T-helper 2 cell (primary cell): ENCODE results near the gene GLB1L.

Experiments used
- DNase-seq, 5 experiments: peaks; one replicate each; pipeline versions ENCODE4 v3.0.0 to v3.0.0-alpha.2; 2012 to 2022

The GLB1L gene

DNA sequence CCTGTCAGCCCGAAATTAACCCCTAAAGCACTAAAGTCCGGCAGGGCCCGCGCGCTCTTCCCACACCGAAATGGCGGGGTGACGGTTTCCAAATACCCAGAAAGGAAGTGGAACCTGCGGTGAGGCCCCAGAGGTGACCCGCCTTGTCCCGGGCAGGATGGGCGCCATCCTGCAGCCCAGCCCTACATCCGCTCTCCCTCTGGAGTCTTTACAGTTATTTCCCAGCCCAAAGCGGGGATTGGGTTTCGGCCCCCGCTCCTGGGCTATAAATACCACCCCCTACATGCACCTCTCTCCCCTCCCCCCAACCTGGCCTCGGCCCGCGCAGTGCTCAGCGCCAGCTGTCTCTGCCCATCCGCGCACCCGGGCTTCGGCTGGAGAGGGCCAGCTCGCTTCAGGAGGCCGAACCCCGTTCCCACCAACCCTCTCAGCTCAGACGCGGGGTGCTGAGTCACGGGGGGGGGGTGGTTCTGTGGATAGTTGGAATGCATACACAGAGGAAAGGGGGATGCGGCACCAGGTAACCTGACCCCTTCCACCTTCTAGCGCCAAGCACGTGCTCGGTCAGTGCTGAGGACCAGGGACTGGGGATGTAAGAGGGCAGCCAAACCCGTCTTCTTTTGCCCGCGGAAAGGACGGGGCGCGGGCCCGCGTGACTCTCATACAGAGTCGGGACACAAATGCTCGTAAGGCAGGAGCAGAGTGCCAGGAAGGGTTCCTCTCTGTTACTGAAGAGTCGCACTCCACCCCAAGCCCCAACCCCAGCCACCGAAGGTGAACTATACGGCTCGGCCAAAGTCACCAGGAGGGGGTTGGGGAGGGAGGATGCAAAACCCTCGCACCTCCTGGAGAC lies 7.9 kb upstream of the GLB1L start, which contains the start of gene TUBA4B:
Gene TUBA4B, plus strand, starts transcription at position 344 of the 853 bp plus-strand sequence. Its CDS starts 165 bp downstream, at position 509.
- peak in 3 of 5 experiments; percentile 26 to 83 (median 49) for DNase-seq

DNA sequence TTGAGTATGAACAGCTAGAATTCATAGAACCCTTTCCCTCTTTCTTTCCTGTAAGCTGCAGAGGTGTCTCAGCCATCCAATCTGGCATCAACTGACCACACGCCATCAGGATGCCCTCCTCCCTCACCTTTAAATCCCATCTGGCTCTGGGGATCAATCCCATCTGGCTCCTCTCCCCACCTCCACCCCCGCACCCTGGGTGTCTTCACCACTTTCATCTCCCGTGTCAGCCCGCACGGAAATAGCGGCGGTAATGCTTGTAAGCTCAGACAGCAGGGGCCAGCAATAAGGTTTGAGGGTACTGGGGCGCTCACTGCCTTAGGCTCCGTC lies 7.3 kb upstream of the GLB1L start:
- no peak for DNase-seq

DNA sequence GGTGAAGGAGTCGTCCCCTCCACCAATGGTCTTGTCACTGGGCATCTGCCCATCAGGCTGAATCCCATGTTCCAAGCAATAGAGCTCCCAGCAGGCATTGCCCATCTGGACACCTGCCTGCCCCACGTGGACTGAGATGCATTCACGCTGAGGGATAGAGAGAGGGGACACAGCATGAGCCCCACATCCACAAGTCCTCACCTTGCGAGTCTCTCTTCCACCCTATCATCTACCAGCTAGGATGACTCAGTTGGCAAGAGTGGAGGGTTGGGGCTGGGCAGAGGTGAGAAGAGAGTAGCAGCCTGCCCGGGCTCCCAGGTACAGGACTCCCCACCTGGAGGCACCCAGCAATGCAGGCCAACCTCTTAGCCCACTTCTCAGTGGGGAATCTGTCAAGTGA lies 6.8 kb upstream of the GLB1L start:
- peak in 1 of 5 experiments; percentile 57 for DNase-seq

DNA sequence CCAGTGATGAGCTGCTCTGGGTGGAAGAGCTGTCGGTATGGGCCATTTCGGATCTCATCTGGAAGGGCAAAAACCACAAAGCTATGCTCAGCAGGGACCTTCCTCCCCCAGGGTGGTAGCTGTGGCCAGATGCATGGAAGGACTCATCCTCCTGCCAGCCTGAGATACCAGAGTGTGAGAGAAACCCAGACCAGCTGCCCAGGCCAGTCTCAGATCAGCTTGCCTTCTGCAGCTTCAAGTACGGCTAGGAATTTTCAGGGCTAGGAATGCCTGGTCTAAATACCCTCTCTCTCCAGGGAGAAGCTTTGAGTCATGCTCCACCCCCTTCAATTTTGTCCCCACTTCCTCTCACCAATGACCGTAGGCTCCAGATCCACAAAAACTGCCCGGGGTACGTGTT lies 6.4 kb upstream of the GLB1L start:
- no peak for DNase-seq

DNA sequence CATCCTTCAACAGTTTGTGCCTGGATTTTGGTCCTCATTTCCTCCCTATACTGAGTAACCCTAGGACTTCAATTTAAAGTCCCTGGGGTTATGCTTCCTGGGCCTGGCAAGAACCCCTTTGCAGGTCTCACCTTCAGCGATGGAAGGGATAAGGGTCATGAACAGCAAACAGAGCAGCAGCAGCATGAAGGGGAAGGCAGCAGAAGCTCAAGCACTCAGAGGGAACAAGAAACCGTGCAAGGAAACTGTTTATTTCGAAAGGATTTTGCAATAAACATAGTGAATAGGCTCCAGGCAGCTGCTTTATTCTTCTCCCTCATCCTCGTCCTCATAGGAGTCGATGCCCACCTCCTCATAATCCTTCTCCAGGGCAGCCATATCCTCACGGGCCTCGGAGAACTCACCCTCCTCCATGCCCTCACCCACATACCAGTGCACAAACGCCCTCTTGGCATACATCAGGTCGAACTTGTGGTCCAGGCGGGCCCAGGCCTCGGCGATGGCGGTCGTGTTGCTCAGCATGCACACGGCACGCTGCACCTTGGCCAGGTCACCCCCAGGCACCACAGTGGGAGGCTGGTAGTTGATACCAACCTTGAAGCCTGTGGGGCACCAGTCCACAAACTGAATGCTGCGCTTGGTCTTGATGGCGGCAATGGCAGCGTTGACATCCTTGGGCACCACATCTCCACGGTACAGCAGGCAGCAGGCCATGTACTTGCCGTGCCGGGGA lies 5.0 kb upstream of the GLB1L start:
- peak in 1 of 5 experiments; percentile 59 for DNase-seq

DNA sequence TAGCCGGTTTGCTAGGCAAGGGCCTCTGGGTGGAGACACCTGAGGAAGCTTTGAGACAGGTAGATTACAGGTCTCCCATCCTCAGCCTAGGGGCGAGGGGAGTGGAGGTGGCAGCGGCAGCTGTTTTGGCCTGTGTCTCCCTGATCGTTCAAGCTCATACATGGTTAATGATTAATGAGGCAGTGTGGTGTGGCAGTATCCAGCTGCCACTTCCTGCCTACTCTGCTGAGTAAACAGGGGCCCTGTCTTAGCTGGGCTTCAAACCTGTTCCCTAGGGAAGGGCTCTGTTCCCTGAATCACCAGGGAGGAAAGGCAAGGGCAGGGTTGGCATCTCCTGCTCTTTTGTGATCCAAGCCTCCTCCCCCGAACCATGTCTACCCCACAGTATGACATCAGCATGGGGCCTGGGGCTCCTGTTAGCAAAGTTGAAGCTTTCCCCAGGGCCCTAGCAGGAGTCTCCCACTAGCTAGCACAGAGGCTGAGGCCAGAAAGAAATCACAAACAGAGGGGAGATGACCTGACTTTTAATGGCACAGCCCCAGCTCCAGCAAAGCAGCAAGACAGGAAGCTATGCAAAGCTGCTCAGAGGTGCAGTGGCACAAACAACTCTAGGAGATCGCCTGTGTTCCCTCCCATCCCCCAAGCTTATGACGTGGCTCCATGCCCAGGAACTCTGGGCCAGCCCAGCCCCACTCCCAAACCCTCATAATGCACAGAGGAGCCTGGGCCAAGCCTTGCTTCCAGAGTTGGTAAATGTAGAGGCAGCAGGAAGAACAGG lies 4.1 kb upstream of the GLB1L start:
- DNase-seq, result peak in 3 of 5 experiments; percentile 31 to 89 (median 58)

DNA sequence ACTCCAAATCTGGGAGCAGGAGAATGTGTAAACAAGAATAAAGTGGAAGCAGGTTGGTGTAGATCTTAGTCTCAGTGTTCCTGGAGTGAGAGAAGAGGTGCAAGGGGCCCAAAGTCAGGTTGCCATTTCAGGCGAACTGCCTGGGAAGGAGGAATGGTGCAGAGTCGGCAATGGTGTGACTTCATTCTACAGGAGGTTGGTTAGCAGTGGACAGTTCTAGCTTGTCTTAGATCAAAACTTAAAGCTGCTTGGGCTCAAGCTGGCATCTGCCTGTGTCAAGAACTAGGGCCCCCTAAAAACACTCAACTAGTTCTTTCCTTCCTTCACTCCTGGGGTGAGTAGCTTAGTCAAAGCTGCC lies 3.6 kb upstream of the GLB1L start:
- no peak for DNase-seq

DNA sequence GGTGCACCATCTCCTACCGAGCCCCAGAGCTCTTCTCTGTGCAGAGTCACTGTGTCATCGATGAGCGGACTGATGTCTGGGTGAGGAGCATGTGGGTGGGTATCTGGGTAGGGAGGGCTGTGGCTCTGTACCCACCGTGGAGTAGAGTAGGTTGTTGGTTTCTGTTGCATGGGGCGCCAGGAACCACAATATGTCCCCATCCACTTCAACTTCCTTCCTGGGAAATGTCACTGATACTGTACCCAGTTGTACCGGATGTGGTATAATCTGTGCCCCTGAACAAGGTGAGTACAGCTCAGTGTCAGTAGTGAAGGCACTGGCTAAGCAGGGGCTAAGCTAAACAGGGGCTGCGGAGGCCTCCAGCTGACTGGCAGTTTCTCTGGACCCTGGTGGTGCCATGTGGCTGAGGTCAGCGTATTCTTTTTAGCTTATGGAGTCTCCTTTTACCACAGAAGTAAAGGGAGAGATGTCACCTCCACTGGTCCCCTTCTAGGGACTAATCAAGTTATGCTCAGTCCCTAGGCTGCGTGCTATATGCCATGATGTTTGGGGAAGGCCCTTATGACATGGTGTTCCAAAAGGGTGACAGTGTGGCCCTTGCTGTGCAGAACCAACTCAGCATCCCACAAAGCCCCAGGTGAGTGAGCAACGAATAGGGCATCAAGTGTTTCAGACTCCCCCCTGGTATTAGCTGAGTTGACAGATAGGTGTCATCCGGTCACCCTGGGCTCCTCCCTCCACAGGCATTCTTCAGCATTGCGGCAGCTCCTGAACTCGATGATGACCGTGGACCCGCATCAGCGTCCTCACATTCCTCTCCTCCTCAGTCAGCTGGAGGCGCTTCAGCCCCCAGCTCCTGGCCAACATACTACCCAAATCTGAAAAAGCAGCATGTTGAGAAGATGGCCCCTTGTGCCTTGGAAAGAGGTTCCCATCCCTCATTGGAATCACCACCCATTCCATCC lies 2.7 kb upstream of the GLB1L start:
- DNase-seq, result peak in 4 of 5 experiments; percentile 48 to 98 (median 69)

DNA sequence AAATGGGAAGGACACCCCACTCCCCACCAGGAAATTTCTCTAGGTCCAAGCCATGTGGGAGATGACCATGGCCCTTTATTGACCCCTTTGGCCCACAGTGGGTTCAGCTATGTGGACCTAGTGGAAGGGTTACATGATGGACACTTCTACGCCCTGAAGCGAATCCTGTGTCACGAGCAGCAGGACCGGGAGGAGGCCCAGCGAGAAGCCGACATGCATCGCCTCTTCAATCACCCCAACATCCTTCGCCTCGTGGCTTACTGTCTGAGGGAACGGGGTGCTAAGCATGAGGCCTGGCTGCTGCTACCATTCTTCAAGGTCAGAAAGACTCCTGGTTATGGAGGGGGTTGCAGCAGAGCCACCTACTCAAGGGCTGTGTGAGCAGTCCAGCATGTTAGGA lies 1.3 kb upstream of the GLB1L start:
- DNase-seq, result no peak

DNA sequence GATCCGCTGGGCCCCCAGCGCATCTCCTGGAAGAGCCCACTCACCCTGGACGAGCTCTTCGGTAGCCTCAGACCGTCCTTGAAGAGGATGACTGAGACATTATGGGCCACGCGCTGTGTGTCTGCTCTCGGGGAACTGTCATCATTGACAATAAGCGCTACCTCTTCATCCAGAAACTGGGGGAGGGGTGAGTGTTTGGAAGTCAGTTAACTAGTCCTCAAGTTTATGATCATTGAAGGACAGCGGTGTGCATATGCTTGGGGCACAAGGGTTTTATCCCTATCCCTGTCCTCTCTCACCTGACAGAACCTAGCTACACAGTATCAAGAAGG lies 621 bp upstream of the GLB1L start:
- DNase-seq, result peak in 1 of 5 experiments; percentile 51

DNA sequence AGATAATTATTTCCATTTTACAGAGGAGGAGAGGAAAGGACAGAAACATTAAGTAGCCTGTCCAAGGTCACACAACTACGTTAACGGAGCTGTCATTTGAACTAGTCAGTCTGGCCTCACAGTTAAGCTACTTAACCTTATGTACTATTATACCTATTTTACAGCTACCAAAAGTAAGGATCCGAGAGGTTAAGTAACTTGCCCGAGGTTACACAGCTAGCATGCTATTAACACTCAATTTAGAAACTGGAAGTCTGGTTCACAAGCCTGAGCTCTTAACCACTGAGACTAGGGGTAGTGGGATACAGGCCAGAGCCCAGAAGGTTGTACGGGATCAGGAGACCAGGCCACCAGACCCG lies 476 bp downstream of the GLB1L start:
- DNase-seq, result no peak

DNA sequence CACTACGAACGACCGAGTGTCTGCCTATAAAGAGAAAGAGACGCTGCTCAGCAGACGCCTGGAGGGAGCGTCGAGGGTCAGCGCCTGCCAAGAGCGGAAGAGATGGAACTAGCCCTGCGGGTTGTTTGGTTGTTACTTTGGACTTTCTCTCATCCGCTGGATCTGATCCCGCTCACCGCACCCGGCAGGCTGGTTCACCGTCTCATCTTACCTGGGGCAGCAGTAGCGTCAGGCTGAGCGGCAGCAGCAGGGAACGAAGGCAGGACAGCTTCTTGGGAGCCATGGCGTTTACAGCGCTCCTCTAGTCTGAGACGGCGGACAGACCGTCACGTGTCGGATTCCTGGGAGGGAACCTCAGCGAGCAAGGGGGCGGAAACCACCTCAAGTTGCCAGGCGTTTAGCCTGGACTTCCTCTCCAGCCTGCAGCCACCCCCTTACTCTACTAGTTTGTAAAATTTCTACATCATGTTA lies 1.9 kb downstream of the GLB1L start:
- no peak for DNase-seq

DNA sequence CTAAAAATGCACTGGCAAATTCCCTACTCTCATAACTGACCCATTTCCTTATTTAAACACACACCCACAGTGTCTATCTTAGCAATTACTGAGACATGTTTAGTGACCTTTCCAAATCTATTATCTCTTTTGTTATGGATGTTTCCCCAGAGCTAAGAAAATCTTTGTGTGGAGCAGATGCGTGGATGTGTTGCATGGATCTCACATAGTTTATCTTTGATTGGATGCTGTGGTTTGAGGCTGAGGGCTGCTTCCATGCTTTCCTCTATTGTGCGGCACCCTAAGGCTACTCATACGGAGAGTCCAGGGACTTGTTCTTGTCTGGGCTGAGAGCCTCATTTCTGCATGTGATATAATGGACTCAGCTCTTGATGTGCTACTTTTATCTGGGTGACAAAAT lies 10.9 kb downstream of the GLB1L start:
- DNase-seq, result no peak

DNA sequence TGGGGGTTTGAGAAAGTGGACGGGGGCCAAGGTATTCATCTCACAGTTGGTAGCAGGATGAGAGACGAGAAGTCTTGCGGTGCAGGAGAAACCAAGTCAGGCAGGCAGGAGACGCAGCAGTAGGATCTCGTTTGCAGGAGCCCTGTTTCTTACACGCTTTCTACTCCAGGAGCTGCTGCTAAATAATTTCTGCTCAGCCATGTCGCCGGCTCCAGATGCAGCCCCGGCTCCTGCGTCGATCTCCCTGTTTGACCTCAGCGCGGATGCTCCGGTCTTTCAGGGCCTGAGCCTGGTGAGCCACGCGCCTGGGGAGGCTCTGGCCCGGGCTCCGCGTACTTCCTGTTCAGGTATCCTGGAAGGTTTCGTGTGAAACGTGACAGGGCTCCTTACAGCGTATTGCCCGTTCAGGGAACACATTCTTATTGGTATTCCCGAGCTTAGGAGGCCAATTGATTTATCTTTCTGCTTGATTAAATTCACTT lies 15.1 kb downstream of the GLB1L start:
- DNase-seq, result peak in 1 of 5 experiments; percentile 60

DNA sequence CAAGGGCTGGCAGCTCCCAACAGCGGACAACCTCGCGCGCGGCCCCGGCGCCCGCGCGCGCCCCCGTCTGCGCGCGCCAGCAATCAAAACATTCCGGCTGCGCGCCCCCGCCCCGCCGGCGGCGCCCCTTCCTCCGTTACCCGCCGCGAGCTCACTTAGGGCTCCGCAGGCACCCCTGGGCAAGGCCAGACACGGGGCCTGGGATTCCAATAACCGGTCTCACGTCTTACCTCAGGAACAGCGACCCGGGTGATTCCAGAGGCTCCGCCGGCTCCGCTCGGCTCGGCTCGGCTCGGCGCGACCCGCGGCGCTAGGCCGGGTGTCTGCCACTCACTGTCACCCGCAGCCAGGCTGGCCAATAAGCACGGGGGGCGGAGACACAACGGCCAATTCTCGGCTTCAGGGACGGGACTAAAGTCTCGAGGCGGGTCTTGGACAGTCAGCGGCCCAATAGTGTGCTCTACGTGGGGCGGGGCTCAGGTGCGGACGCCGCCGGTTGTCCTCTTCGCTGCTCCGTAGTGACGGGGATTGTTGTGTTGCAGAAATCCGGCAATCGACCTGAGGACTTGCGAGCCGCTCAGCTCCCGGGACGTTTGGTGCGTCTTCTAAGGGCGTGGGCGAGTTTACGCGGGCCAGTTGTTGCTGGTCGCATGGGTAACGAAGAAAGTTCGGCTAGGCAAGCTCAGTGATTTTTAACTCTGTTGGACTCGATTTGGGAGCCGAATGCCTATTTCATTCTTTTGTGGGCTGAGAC lies 15.8 kb downstream of the GLB1L start, which contains the start of the genes ANKZF1 and ATG9A:
Gene ANKZF1, plus strand, starts transcription at position 502 of the 754 bp plus-strand sequence. CDS start 452 bp downstream, outside the sequence.
Gene ATG9A, minus strand, starts transcription at position 332 of the 754 bp plus-strand sequence. CDS start 1,612 bp downstream, outside the sequence.
- peak; percentile 90 to 99 (median 98) for DNase-seq

DNA sequence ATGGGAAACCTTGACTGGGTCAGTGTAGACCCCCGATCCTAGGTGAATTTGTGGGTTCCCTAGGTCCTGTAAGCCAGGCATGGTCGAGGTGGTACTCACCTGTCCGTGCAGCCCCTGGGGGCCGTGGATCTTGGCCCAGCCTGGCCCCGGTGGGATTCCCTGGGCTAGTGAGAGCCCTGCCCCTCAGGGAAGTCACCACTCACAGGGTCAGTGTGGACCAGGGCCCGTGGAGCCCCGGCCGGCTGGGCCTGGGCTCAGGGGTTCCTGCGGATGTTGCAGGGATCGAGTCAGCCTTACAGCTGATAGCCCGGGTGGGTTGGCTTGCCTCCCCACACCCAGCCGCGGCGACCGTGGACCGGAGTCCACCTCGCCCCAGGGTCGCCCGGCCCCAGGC lies 16.3 kb downstream of the GLB1L start:
- DNase-seq, result no peak

DNA sequence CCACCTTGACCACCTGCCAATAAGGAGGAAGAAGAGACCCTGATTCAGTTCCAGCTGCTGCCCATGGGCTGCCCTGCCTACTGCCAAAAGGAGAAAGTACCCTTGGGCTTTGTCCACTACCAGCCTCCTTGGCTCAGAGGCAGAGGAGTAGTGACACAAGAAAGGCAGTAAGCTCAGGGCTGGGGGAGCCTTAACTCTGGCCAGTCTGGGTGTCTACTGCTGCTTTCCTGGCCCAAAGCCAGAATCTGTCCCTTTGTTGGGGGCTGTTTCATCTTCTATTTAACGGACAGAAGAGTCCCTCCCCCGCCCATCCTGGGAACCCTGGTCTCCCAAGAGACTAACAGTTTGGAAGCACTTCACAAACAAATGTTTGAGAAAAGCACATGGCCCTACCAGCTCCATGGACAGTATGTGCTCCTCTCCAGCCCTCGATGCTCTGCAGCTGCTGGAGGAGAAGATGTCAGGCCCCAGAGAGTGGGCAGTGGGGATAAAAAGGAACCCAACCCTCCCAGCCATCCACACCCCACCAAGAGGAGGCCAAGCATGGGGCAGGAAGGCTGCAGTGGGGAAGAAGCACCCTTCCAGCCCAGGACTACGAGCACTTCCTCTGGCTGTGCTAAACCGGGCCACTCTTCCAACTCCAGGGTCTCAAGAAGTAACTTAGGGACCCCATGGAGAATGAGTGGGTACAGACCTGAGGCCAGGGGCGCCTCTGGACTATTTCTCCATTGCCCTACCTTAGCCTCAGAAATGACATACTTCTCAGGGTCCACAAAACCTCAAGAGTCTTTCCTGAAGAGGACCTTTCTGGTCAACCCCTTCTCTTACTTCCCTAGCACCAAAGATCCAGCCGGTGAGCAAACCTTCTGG lies 17.0 kb downstream of the GLB1L start:
- no peak for DNase-seq

DNA sequence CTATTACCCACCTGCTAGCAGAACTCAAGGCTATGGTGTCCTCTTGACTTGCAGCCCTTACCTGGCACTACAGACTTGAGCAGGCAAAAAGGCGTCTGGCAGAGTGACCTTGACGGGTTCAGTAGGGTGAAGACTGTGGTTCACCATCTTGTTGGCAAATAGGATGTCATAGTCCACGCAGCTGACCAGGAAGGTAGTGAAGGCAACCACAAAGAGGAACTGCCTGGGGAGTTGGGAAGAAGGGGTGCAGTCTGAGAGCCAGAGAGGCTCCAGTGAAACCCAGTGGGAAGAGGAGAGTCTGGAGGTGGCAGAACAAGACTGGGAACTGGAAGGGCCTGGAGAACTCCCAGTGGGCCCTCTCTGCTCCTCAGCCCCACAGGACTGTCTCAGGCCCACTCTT lies 19.9 kb downstream of the GLB1L start:
- DNase-seq, result no peak

DNA sequence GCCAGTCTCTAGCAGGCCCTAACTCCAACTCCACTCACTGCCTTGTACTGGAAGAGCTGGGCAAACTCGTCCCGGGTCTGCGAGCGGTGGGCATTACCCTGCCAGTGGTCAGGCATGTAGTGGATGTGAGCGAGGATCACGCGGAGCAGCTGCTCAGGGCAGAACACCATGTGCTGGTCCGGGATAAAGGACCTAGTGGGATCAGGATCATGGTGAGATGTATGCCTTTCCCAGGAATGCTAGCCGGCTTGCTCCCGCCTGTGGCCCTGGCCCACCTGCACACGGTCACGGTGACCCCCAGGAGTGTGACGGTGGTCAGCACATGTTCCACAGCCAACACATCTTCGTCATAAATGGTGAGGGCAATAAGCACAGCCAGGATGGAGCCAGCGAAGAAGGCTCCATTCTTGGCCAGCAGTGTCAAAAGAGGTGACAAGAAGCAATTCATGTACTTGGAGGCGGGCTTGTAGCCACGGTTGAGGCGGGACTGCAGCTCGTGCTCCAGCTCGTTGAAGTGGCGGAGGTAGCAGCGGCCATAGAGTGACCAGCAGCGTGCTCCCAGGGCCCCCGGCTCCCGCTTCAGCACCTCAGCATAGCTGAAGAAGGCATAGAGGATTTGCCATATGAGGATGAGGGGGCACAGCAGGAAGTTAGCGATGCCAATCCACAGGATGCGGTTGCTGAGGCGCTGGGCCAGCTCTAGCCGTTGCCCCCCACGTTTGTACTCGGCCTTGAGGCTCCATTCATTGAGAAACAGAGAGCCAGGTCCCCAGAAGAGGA lies 21.2 kb downstream of the GLB1L start:
- DNase-seq, result no peak
